Measurements from ENCODE around the gene MCM10. TPM values are rescaled to one million over a fixed set of nuclear protein-coding genes. Genes with fewer than 3 reads are reported as not detected.

MCM10 gene
- total and polyA plus RNA-seq, 2 of the 4 experiments (the other 2 are of a cell fraction): 5.4 to 11.8 TPM

DNA sequence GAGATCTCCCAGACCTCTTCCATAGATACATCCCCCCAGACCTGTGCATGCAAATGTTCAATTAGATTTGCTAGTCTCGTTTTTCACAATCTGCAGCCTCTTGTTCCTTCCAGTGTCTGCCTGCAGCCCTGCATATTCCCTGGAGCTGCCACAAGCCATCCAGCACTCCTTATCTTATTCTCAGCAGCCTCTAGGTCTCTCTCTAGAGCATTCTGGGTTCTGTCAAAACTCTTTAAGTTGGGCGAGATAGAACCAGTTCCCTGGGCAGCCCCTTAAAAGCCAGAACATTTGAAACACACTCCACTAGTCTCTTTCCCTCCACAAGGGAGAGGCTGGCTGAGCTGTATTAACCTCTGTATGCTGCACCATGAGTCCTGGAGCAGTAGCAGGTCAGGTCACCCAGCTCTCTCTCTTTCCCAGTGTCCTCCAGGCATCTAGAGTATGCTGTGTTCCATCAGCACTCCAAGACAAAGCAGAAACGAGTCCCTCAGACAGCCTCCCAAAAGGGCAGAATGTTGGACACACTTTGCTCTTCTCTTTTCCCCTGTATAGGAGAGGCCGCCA lies 20.6 kb upstream of the MCM10 start:
- Histone ChIP-seq H4K20me1 (ENCODE audit: insufficient read depth, low read length) (no peaks in the 10 kb centered on the region), H2BK20ac (ENCODE audit: low read depth, low read length) (no peak overlapping the region), H3K4ac (ENCODE audit: low read depth, low read length) (no peak overlapping the region), H2AFZ (replicated peaks; ENCODE audit: low read length, poor library complexity) (no peak overlapping the region), H3K9me3 (ENCODE audit: control insufficient read depth, insufficient read depth, low read length) (no peaks in the 10 kb centered on the region), H3K27ac (ENCODE audit: insufficient read depth, low read length) (no peak overlapping the region), H3K9me1 (ENCODE audit: insufficient read depth, low read length) (no peaks in the 10 kb centered on the region), H3K18ac (ENCODE audit: low read depth, low read length) (no peak overlapping the region), H3K14ac (replicated peaks; ENCODE audit: low read depth, low read length) (no peak overlapping the region), H2BK120ac (ENCODE audit: low read depth, low read length) (no peak overlapping the region), H2AK5ac (ENCODE audit: low read depth, low read length) (no peak overlapping the region), H3K36me3 (ENCODE audit: control insufficient read depth, insufficient read depth, low read length) (peaks cover 26% of the 10 kb centered on the region), H4K5ac (ENCODE audit: low read depth, low read length) (no peak overlapping the region), H2BK5ac (ENCODE audit: low read depth, low read length, poor library complexity, severe bottlenecking) (no peak overlapping the region), H2AK9ac (replicated peaks; ENCODE audit: low read depth, low read length, poor library complexity) (no peak overlapping the region), H3K23ac (ENCODE audit: low read depth, low read length) (no peak overlapping the region), H3K4me3 (ENCODE audit: insufficient read depth, low read depth, low read length) (no peak overlapping the region), H3K4me2 (ENCODE audit: low read depth, low read length) (no peak overlapping the region), H3K56ac (ENCODE audit: extremely low read depth, insufficient read depth, low read length) (no peak overlapping the region), H2BK15ac (ENCODE audit: low read depth, low read length) (no peak overlapping the region), H3K27me3 (ENCODE audit: control insufficient read depth, insufficient read depth, low read length) (no peaks in the 10 kb centered on the region), H4K8ac (ENCODE audit: low read depth in 2 of 2, low read length in 2 of 2) (no peak overlapping the region), H3K9ac (ENCODE audit: low read depth, low read length) (no peak overlapping the region), H3K79me1 (ENCODE audit: low read depth in 1 of 2, low read length in 2 of 2) (no peaks in the 10 kb centered on the region), H3K4me1 (ENCODE audit: control insufficient read depth, insufficient read depth, low read length) (peaks cover 2% of the 10 kb centered on the region; the same call in 1 of the 2 replicates), H4K91ac (ENCODE audit: insufficient read depth, low read depth, low read length) (no peak overlapping the region)
- DNase-seq (no peak), ATAC-seq (ENCODE audit: low read depth) (no peak)
- in situ Hi-C loops (cut with MboI; ENCODE audit: low sequenced_read_pairs): no loop called here
- ChIA-PET CTCF (no interaction called here), POLR2A (ENCODE audit: unreplicated experiment) (interaction anchor here (0.6 kb wide), 1 partner anchor 836 kb away, joined by 4 read pairs; no protein-coding TSS in a partner anchor)
- dilution Hi-C loops (cut with HindIII; ENCODE audit: low sequenced_read_pairs, unreplicated experiment): no loop called here
- TF ChIP-seq SMC3 (IDR thresholded peaks at IDR 0.05; ENCODE audit: low read depth, low read length) (no peak), NFE2L2 (IDR thresholded peaks at IDR 0.05; ENCODE audit: low read depth, low read length) (no peak), RFX5 (IDR thresholded peaks at IDR 0.05; ENCODE audit: low read depth, low read length) (no peak), RAD21 (IDR thresholded peaks at IDR 0.05; ENCODE audit: low read length) (no peak), BHLHE40 (IDR thresholded peaks at IDR 0.05; ENCODE audit: low read depth, low read length) (no peak), MAFK (IDR thresholded peaks at IDR 0.05; ENCODE audit: low read depth, low read length) (no peak), FOS (IDR thresholded peaks at IDR 0.05; ENCODE audit: low read depth, low read length) (no peak), CEBPB (IDR thresholded peaks at IDR 0.05; ENCODE audit: low read depth, low read length) (no peak), MAZ (IDR thresholded peaks at IDR 0.05; ENCODE audit: borderline replicate concordance, low read depth, low read length) (no peak), POLR2A (IDR thresholded peaks at IDR 0.05; ENCODE audit: low read depth, low read length) (no peak), MXI1 (IDR thresholded peaks at IDR 0.05; ENCODE audit: borderline replicate concordance, low read depth, low read length) (no peak), RCOR1 (IDR thresholded peaks at IDR 0.05; ENCODE audit: insufficient replicate concordance, low read length) (no peak)
- TF ChIP-seq, protein P1, sequence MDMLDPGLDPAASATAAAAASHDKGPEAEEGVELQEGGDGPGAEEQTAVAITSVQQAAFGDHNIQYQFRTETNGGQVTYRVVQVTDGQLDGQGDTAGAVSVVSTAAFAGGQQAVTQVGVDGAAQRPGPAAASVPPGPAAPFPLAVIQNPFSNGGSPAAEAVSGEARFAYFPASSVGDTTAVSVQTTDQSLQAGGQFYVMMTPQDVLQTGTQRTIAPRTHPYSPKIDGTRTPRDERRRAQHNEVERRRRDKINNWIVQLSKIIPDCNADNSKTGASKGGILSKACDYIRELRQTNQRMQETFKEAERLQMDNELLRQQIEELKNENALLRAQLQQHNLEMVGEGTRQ (IDR thresholded peaks at IDR 0.05; ENCODE audit: low read depth, low read length): no peak
- TF ChIP-seq, protein P2, sequence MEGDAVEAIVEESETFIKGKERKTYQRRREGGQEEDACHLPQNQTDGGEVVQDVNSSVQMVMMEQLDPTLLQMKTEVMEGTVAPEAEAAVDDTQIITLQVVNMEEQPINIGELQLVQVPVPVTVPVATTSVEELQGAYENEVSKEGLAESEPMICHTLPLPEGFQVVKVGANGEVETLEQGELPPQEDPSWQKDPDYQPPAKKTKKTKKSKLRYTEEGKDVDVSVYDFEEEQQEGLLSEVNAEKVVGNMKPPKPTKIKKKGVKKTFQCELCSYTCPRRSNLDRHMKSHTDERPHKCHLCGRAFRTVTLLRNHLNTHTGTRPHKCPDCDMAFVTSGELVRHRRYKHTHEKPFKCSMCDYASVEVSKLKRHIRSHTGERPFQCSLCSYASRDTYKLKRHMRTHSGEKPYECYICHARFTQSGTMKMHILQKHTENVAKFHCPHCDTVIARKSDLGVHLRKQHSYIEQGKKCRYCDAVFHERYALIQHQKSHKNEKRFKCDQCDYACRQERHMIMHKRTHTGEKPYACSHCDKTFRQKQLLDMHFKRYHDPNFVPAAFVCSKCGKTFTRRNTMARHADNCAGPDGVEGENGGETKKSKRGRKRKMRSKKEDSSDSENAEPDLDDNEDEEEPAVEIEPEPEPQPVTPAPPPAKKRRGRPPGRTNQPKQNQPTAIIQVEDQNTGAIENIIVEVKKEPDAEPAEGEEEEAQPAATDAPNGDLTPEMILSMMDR (conservative IDR thresholded peaks at IDR 0.05; ENCODE audit: low read depth, low read length): no peak
- BruUV-seq (replicated peaks): no TSS peak
- intact Hi-C loops (cut with micrococcal nuclease): no loop called here
- WGBS, 2 experiments (ENCODE audit: extremely low coverage in 2 of 2, insufficient read length in 1 of 2): 80% methylated on average over 2 of the region's 4 CpGs; no CpG with 5 or more reads in 1 of the 2 experiments

Measured in IMR-90 (cell line).